Neutrophil (primary cell): Measurements from ENCODE around the gene RAD51AP1.

ENCODE experiments used
- H3K27ac ChIP-seq: fragments of 200-600 bp; sonication (generic); 2 replicates; pipeline ENCODE4 v1.5.1; 2016; ENCODE audit warnings: mild to moderate bottlenecking, moderate library complexity
- H3K27me3 ChIP-seq: fragments of 200-600 bp; sonication (generic); 2 replicates; pipeline ENCODE4 v1.6.0; 2016; ENCODE audit warnings: mild to moderate bottlenecking
- H3K36me3 ChIP-seq: fragments of 200-600 bp; sonication (generic); 2 replicates; pipeline ENCODE4 v1.5.1; 2017
- H3K4me1 ChIP-seq, 2 experiments: fragments of 200-600 bp in 1 of 2; sonication (generic) in 1 of 2; 1 replicate in 1 of 2; 2 replicates in 1 of 2; pipeline versions ENCODE4 v1.5.1 to v1.6.1; 2013 to 2016; ENCODE audit warnings: low read depth in 1 of 2, low read length in 1 of 2, mild to moderate bottlenecking in 1 of 2, moderate library complexity in 1 of 2; ENCODE audit not compliant: control insufficient read depth in 1 of 2, insufficient read depth in 1 of 2
- H3K4me3 ChIP-seq, 2 experiments: fragments of 200-600 bp in 1 of 2; sonication (generic) in 1 of 2; 1 replicate in 1 of 2; 2 replicates in 1 of 2; pipeline ENCODE4 v1.5.1; 2013 to 2016; ENCODE audit warnings: low read depth in 1 of 2, low read length in 1 of 2, mild to moderate bottlenecking in 1 of 2, moderate library complexity in 1 of 2
- H3K9me3 ChIP-seq: fragments of 200-600 bp; sonication (generic); 2 replicates; pipeline ENCODE4 v1.5.1; 2016
- CTCF ChIP-seq: fragments of 200-600 bp; sonication (generic); IDR thresholded peaks from 2 replicates; pipeline ENCODE4 v1.5.1; 2016; ENCODE audit warnings: antibody characterized with exemption

The RAD51AP1 gene

GRCh38 chr12:4553943-4554342, 15.3 kb downstream of the RAD51AP1 start:
- no peaks in the 10 kb centered on the region for H3K27me3 ChIP-seq
- H3K9me3 ChIP-seq = no peaks in the 10 kb centered on the region
- TF ChIP-seq CTCF = no peak
- H3K4me3 ChIP-seq = no peak overlapping the region
- H3K36me3 ChIP-seq = peaks cover 64% of the 10 kb centered on the region
- no peaks in the 10 kb centered on the region for H3K4me1 ChIP-seq
- H3K27ac ChIP-seq = no peak overlapping the region

GRCh38 chr12:4555804-4556203, 17.1 kb downstream of the RAD51AP1 start:
- Histone ChIP-seq H3K36me3 (peaks cover 46% of the 10 kb centered on the region), H3K27ac (no peak overlapping the region), H3K4me3 (no peak overlapping the region), H3K4me1 (no peaks in the 10 kb centered on the region), H3K27me3 (no peaks in the 10 kb centered on the region), H3K9me3 (no peaks in the 10 kb centered on the region)
- no peak for TF ChIP-seq CTCF

DNA sequence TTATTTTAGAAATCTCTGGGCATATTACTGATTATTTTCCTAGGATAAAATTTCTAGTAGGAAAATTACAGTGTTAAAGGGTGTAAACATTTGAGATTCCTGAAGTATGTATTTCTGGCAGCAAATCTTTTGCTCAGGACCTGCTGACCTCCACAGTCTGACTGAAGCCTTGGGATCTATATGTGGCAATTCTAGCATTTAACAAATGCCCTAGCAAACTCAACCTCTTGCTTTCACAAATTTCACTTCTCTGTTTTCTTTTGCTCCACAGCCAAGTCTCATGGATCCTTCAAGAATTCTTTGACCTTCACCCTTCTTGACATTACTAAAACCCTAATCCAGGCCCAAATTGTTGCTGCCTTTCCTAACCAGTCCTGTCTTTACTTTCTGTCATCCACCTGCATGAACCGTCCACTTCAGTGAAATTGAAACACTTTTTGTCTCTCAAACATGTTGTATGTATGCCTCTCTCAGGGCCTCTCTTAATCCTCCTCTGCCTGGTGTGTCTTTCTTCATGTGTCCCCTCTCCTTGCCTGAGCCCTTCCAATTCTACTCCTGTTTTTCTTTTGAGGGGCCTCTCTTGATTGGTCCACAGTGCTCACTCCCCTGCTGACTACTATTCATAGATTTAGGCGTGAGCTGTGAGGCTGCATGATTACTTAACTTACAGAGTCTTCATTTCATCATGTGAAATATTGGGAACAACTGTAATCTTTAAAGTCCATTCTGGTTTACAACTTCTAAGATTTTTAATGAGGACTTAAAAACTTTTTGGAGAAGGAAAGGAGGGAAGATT, 18.2 kb downstream of the RAD51AP1 start:
- no peak overlapping the region for H3K27ac ChIP-seq
- peaks cover 41% of the 10 kb centered on the region for H3K36me3 ChIP-seq
- H3K9me3 ChIP-seq = no peaks in the 10 kb centered on the region
- peaks cover under 1 to 1% of the 10 kb centered on the region in 2 experiments for H3K4me1 ChIP-seq
- TF ChIP-seq CTCF = no peak
- no peak overlapping the region for H3K4me3 ChIP-seq
- H3K27me3 ChIP-seq = peaks cover 1% of the 10 kb centered on the region

GRCh38 chr12:4557586-4557985, 18.9 kb downstream of the RAD51AP1 start:
- H3K4me1 ChIP-seq = peaks cover 6 to 7% of the 10 kb centered on the region in 2 experiments
- no peak overlapping the region for H3K27ac ChIP-seq
- H3K9me3 ChIP-seq = no peaks in the 10 kb centered on the region
- H3K27me3 ChIP-seq = peaks cover 8% of the 10 kb centered on the region
- peaks cover 39% of the 10 kb centered on the region for H3K36me3 ChIP-seq
- no peak for TF ChIP-seq CTCF
- no peak overlapping the region for H3K4me3 ChIP-seq

DNA sequence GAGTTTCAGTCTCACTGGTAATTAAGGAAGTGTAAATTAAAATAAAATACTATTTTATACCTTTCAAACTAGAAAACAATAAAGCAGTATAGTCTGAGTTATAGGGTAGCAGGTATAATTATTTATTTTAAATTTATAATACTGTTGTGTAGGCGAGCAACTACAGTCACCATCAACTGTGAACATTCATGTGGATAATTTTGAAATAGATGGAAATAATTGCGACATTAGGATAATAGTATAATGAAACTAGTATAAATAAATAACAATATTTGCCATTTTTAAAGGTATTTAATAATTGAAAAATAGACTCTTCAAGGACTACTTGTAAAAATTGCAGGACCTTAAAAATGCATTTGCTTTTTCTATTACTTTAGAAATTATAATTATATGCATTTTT, 19.5 kb downstream of the RAD51AP1 start:
- Histone ChIP-seq H3K27me3 (peaks cover 14% of the 10 kb centered on the region), H3K27ac (no peak overlapping the region), H3K4me1 (peaks cover 6 to 8% of the 10 kb centered on the region in 2 experiments), H3K36me3 (peaks cover 33% of the 10 kb centered on the region), H3K4me3 (no peak overlapping the region), H3K9me3 (no peaks in the 10 kb centered on the region)
- no peak for TF ChIP-seq CTCF
